Activated T-helper 2 cell treated with anti-CD3 and anti-CD28 coated beads, Interferon-gamma antibody, Interleukin-2, Interleukin-4, amounts not matched to agents 10 μg/mL and 5 μg/mL and 100 μg/mL, durations not matched to agents 14 hours and 24 hours and 36 hours (primary cell): ENCODE measurements around the gene MEGF11. TPM values are rescaled to one million over a fixed set of nuclear protein-coding genes. Genes with fewer than 3 reads are reported as not detected.

Experiments used
- DNase-seq: peaks from one replicate; pipeline ENCODE4 v3.0.0; 2021; ENCODE audit warnings: low spot score
- H3K27ac Mint-ChIP-seq: one replicate; pipeline ENCODE4 v1.8.0; 2021; ENCODE audit warnings: mixed read lengths
- H3K27me3 Mint-ChIP-seq: one replicate; pipeline ENCODE4 v1.8.0; 2021; ENCODE audit warnings: low read depth, mixed read lengths
- H3K36me3 Mint-ChIP-seq: one replicate; pipeline ENCODE4 v1.8.0; 2021; ENCODE audit warnings: low read depth, mixed read lengths
- H3K4me1 Mint-ChIP-seq: one replicate; pipeline ENCODE4 v1.8.0; 2021; ENCODE audit warnings: low read depth, mixed read lengths
- H3K4me3 Mint-ChIP-seq: one replicate; pipeline ENCODE4 v1.8.0; 2021; ENCODE audit warnings: low read depth, mild to moderate bottlenecking, moderate library complexity, mixed read lengths
- H3K9me3 Mint-ChIP-seq: one replicate; pipeline ENCODE4 v1.8.0; 2021; ENCODE audit warnings: mixed read lengths
- intact Hi-C: fragments of 100-400 bp; cut with micrococcal nuclease; formaldehyde crosslinking; loops from one replicate; pipeline ENCODE4 v1.15.1; 2023
- total RNA-seq: library from RNA; stranded (reverse); gene quantifications from 2 replicates; pipeline ENCODE4 v1.2.3, GENCODE V29; 2022

Gene MEGF11
- total RNA-seq, 1 donor from 2014 or later = not detected

- no peak overlapping the region for H3K27ac Mint-ChIP-seq
- intact Hi-C loops = no loop called here
- no peak for DNase-seq
- H3K4me3 Mint-ChIP-seq = no peak overlapping the region
- H3K27me3 Mint-ChIP-seq = peaks cover 3% of the 10 kb centered on the region
- no peaks in the 10 kb centered on the region for H3K36me3 Mint-ChIP-seq
- H3K4me1 Mint-ChIP-seq = peaks cover 2% of the 10 kb centered on the region
- no peaks in the 10 kb centered on the region for H3K9me3 Mint-ChIP-seq
Measured at GRCh38 chr15:66132251-66132816, 121.2 kb downstream of the MEGF11 start.

GRCh38 chr15:66131831-66132230 is 121.7 kb downstream of the MEGF11 start:
- Mint-ChIP-seq H3K4me1 (peaks cover 2% of the 10 kb centered on the region), H3K27ac (no peak overlapping the region), H3K27me3 (peaks cover 3% of the 10 kb centered on the region), H3K9me3 (no peaks in the 10 kb centered on the region), H3K4me3 (no peak overlapping the region), H3K36me3 (no peaks in the 10 kb centered on the region)
- no peak for DNase-seq
- intact Hi-C loops = no loop called here

DNA sequence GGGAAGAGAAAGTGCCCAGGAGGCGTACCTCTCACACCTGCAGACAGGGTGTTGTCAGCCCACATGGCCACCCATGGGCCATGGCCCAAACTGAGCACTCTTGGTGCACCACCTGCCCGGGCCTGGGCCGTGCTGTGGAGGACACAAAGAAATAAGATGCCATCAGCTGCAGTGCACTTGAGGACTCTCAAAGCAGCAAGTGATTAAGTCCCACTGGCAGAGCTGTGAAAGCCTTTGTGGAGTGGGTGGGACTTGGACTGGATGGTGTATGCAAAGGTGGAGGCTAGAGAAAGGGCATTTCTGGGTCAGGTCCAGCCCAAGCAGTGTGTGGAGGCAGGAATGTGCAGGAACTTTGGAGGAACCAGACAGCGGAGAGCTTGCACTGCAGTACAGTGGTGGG is 122.3 kb downstream of the MEGF11 start:
- peaks cover 2% of the 10 kb centered on the region for H3K4me1 Mint-ChIP-seq
- no peaks in the 10 kb centered on the region for H3K9me3 Mint-ChIP-seq
- intact Hi-C loops = no loop called here
- H3K4me3 Mint-ChIP-seq = no peak overlapping the region
- no peak overlapping the region for H3K27ac Mint-ChIP-seq
- peaks cover 3% of the 10 kb centered on the region for H3K27me3 Mint-ChIP-seq
- no peak for DNase-seq
- no peaks in the 10 kb centered on the region for H3K36me3 Mint-ChIP-seq

DNA sequence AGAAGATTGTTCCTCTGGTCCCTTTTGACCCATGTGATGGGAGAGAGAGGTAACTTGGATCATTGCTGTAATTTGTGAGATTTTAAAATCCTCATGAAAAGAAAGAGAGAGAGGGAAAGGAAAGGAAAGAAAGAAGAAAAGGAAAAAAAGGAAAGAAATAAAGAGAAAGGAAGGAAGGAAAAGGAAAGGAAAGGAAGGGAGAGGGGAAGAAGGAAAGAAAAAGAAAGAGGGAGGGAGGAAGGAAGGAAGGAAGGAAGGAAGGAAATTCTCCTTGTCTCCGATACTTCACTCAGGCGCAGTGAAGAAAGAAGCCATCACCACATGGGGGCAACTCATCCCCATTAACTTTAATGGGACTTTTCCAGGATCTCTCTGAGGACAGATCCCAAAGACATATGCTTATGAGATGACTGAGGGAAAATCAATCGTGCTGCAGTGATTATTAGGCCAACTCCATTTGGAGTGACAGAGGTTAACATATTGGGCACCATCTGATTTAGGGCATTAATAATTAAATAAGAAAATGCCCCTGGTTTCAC is 123.0 kb downstream of the MEGF11 start:
- no peak for DNase-seq
- H3K27ac Mint-ChIP-seq = no peak overlapping the region
- H3K4me3 Mint-ChIP-seq = no peak overlapping the region
- H3K4me1 Mint-ChIP-seq = peaks cover 2% of the 10 kb centered on the region
- H3K36me3 Mint-ChIP-seq = no peaks in the 10 kb centered on the region
- H3K27me3 Mint-ChIP-seq = peaks cover 3% of the 10 kb centered on the region
- intact Hi-C loops = no loop called here
- no peaks in the 10 kb centered on the region for H3K9me3 Mint-ChIP-seq

- Mint-ChIP-seq H3K9me3 (no peaks in the 10 kb centered on the region), H3K4me1 (no peaks in the 10 kb centered on the region), H3K36me3 (no peaks in the 10 kb centered on the region)
Measured at GRCh38 chr15:66129586-66129985, 124.0 kb downstream of the MEGF11 start.

DNA sequence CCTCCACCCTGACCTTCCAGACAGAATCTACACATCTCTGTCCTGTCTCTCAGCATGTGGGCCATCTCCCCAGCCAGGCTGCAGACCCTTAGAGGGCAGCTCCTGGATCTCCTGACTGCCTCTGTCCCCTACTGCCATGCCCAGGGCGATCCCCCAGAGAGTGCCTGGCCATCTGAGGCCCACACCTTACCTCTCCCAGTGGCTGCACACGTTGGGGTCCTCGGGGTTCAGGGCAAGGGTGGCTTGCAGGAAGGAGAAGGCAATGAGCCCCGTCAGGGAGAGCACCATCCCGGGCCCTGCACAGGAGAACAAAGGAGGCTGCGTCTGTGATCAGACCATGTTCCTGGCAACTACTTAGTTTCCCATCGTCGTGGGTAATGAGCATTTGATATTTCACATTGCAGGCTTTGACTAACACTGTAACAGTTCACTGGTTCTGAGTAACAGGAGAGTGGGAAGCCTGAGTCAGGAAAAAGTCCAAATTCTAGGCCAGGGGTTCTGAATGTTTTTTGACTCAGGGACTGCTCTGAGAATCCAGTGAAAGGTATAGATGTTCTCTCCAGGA is 125.4 kb downstream of the MEGF11 start:
- Mint-ChIP-seq H3K27me3 (peaks cover 3% of the 10 kb centered on the region), H3K4me3 (no peak overlapping the region), H3K27ac (no peak overlapping the region), H3K4me1 (no peaks in the 10 kb centered on the region), H3K36me3 (no peaks in the 10 kb centered on the region), H3K9me3 (no peaks in the 10 kb centered on the region)
- intact Hi-C loops = no loop called here
- no peak for DNase-seq

More at GRCh38 chr15:66129586-66129985, 124.0 kb downstream of the MEGF11 start:
- Mint-ChIP-seq H3K27me3 (peaks cover 3% of the 10 kb centered on the region), H3K27ac (no peak overlapping the region), H3K4me3 (no peak overlapping the region)
- intact Hi-C loops = no loop called here
- DNase-seq = no peak

- intact Hi-C loops = no loop called here
- Mint-ChIP-seq H3K36me3 (no peaks in the 10 kb centered on the region), H3K4me1 (no peaks in the 10 kb centered on the region), H3K4me3 (no peak overlapping the region), H3K9me3 (no peaks in the 10 kb centered on the region), H3K27ac (no peak overlapping the region), H3K27me3 (peaks cover 3% of the 10 kb centered on the region)
- DNase-seq = no peak
Measured at GRCh38 chr15:66126456-66126855, 127.1 kb downstream of the MEGF11 start.

- intact Hi-C loops = no loop called here
- no peak for DNase-seq
- H3K27ac Mint-ChIP-seq = no peak overlapping the region
- no peaks in the 10 kb centered on the region for H3K9me3 Mint-ChIP-seq
- no peaks in the 10 kb centered on the region for H3K36me3 Mint-ChIP-seq
- H3K27me3 Mint-ChIP-seq = peaks cover 6% of the 10 kb centered on the region
- H3K4me1 Mint-ChIP-seq = no peaks in the 10 kb centered on the region
- H3K4me3 Mint-ChIP-seq = no peak overlapping the region
Measured at GRCh38 chr15:66126031-66126441, 127.5 kb downstream of the MEGF11 start.

GRCh38 chr15:66124651-66125050 is 128.9 kb downstream of the MEGF11 start:
- Mint-ChIP-seq H3K27ac (no peak overlapping the region), H3K9me3 (no peaks in the 10 kb centered on the region), H3K4me1 (no peaks in the 10 kb centered on the region), H3K36me3 (no peaks in the 10 kb centered on the region), H3K27me3 (peaks cover 3% of the 10 kb centered on the region), H3K4me3 (no peak overlapping the region)
- intact Hi-C loops = no loop called here
- DNase-seq = no peak

- H3K9me3 Mint-ChIP-seq = no peaks in the 10 kb centered on the region
- DNase-seq = no peak
- intact Hi-C loops = no loop called here
- H3K36me3 Mint-ChIP-seq = no peaks in the 10 kb centered on the region
- H3K4me3 Mint-ChIP-seq = no peak overlapping the region
- no peaks in the 10 kb centered on the region for H3K4me1 Mint-ChIP-seq
- H3K27me3 Mint-ChIP-seq = peaks cover 3% of the 10 kb centered on the region
- no peak overlapping the region for H3K27ac Mint-ChIP-seq
Measured at GRCh38 chr15:66123799-66124198, 129.8 kb downstream of the MEGF11 start.

DNA sequence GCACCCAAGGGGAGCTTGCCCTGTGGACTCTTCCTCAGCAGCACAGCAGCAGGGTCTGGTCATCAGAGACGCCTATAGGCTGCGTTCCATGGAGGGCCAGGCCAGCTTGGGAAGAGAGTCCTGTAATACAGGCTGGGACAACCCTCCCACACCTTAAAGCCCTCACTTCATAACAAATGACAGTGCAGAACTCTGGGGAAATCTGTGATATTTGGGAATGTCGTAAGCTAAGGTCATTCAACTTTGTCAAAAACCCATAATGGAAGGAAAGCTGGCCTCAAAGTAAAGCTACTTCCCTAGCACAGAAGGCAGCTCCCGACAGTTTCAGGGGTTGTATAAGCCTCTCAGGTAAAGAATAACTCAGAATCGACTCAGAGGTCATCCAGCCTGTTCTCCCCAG is 133.1 kb downstream of the MEGF11 start:
- DNase-seq = no peak
- Mint-ChIP-seq H3K4me3 (no peak overlapping the region), H3K27ac (no peak overlapping the region), H3K36me3 (no peaks in the 10 kb centered on the region), H3K9me3 (no peaks in the 10 kb centered on the region), H3K27me3 (peaks cover 5% of the 10 kb centered on the region), H3K4me1 (peaks cover 4% of the 10 kb centered on the region)
- intact Hi-C loops = no loop called here

GRCh38 chr15:66117841-66118240 is 135.7 kb downstream of the MEGF11 start:
- no peak overlapping the region for H3K4me3 Mint-ChIP-seq
- H3K27me3 Mint-ChIP-seq = peaks cover 10% of the 10 kb centered on the region
- no peaks in the 10 kb centered on the region for H3K36me3 Mint-ChIP-seq
- DNase-seq = no peak
- no peak overlapping the region for H3K27ac Mint-ChIP-seq
- no peaks in the 10 kb centered on the region for H3K9me3 Mint-ChIP-seq
- intact Hi-C loops = no loop called here
- peaks cover 4% of the 10 kb centered on the region for H3K4me1 Mint-ChIP-seq

GRCh38 chr15:66115568-66116206 is 137.9 kb downstream of the MEGF11 start:
- no peak overlapping the region for H3K27ac Mint-ChIP-seq
- intact Hi-C loops = no loop called here
- no peak overlapping the region for H3K4me3 Mint-ChIP-seq
- H3K36me3 Mint-ChIP-seq = no peaks in the 10 kb centered on the region
- H3K27me3 Mint-ChIP-seq = peaks cover 12% of the 10 kb centered on the region
- no peak for DNase-seq
- H3K9me3 Mint-ChIP-seq = no peaks in the 10 kb centered on the region
- peaks cover 4% of the 10 kb centered on the region for H3K4me1 Mint-ChIP-seq
